ENCODE data around the gene OTOF. TPM values are rescaled to one million over a fixed set of nuclear protein-coding genes. Genes with fewer than 3 reads are reported as not detected.

OTOF gene
- total RNA-seq, 6 experiments from 2014 or later = 0.05 TPM; not detected in 5

GRCh38 chr2:26503231-26503880 lies 25.4 kb upstream of the OTOF start:
- H3K9me3 Mint-ChIP-seq = no peaks in the 10 kb centered on the region
- H3K4me1 Mint-ChIP-seq (ENCODE audit: low read depth) = no peaks in the 10 kb centered on the region
- H3K27ac Mint-ChIP-seq = no peak overlapping the region
- H3K36me3 Mint-ChIP-seq (ENCODE audit: low read depth) = no peaks in the 10 kb centered on the region
- H3K4me3 Mint-ChIP-seq = no peak overlapping the region
- peak; percentile 3 for DNase-seq
- H3K27me3 Mint-ChIP-seq (ENCODE audit: insufficient read depth) = peaks cover 39% of the 10 kb centered on the region
- TF ChIP-seq, protein P1, sequence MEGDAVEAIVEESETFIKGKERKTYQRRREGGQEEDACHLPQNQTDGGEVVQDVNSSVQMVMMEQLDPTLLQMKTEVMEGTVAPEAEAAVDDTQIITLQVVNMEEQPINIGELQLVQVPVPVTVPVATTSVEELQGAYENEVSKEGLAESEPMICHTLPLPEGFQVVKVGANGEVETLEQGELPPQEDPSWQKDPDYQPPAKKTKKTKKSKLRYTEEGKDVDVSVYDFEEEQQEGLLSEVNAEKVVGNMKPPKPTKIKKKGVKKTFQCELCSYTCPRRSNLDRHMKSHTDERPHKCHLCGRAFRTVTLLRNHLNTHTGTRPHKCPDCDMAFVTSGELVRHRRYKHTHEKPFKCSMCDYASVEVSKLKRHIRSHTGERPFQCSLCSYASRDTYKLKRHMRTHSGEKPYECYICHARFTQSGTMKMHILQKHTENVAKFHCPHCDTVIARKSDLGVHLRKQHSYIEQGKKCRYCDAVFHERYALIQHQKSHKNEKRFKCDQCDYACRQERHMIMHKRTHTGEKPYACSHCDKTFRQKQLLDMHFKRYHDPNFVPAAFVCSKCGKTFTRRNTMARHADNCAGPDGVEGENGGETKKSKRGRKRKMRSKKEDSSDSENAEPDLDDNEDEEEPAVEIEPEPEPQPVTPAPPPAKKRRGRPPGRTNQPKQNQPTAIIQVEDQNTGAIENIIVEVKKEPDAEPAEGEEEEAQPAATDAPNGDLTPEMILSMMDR (IDR thresholded peaks at IDR 0.05) = peak; percentile 83

DNA sequence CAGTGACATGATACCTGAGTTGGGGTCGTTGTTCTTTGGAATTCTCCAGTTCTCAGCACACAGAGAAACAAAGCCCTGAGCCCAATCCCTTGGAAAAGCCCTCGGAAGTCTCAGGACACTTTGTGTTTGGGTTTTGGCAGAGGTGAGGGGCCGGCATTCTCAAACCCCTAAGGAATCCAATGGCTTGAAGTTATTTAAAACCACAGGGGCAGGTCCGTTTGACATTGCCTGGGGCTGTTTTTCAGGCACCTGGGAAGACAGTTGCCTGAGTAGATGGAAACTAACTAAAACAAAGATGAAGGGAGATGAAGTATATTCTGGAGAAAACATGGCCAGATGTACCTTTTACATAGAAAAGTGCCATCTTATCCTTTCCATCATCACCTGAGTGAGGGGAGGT lies 22.5 kb upstream of the OTOF start:
- no peak for DNase-seq
- Mint-ChIP-seq H3K27ac (no peak overlapping the region), H3K4me3 (no peak overlapping the region), H3K4me1 (ENCODE audit: low read depth) (no peaks in the 10 kb centered on the region), H3K9me3 (no peaks in the 10 kb centered on the region), H3K27me3 (ENCODE audit: insufficient read depth) (peaks cover 52% of the 10 kb centered on the region), H3K36me3 (ENCODE audit: low read depth) (no peaks in the 10 kb centered on the region)
- TF ChIP-seq, protein P1 (IDR thresholded peaks at IDR 0.05) = no peak

- DNase-seq = no peak
- H3K36me3 Mint-ChIP-seq (ENCODE audit: low read depth) = no peaks in the 10 kb centered on the region
- H3K4me1 Mint-ChIP-seq (ENCODE audit: low read depth) = no peaks in the 10 kb centered on the region
- H3K27ac Mint-ChIP-seq = no peak overlapping the region
- H3K9me3 Mint-ChIP-seq = no peaks in the 10 kb centered on the region
- TF ChIP-seq, protein P1 (IDR thresholded peaks at IDR 0.05) = no peak
- no peak overlapping the region for H3K4me3 Mint-ChIP-seq
- peaks cover 38% of the 10 kb centered on the region for H3K27me3 Mint-ChIP-seq (ENCODE audit: insufficient read depth)
Observed at GRCh38 chr2:26495705-26496297, 17.9 kb upstream of the OTOF start.

GRCh38 chr2:26494891-26495290 lies 17.0 kb upstream of the OTOF start:
- Mint-ChIP-seq H3K4me1 (ENCODE audit: low read depth) (no peaks in the 10 kb centered on the region), H3K27ac (no peak overlapping the region), H3K9me3 (no peaks in the 10 kb centered on the region)

DNA sequence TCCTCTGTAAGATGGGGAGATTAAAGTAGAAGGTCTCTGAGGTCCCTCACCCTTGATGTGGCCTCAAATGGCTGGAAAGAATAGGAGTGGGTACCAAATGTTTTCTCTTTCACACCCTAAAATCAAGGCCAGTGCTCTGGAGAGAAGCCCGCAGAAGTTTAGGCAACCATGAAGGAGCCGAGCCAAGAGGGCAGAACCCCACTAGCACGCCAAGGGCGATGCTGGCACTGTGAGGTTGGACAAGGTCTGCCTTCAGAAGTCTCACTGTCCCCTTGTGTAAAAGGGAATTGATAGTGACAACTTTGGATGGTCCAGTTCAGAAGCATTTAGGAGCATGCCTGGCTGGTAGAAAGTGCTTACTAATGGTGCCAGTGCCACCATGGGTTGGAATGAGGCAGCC lies 16.3 kb upstream of the OTOF start:
- Mint-ChIP-seq H3K36me3 (ENCODE audit: low read depth) (no peaks in the 10 kb centered on the region), H3K4me3 (no peak overlapping the region), H3K27ac (no peak overlapping the region), H3K9me3 (no peaks in the 10 kb centered on the region), H3K4me1 (ENCODE audit: low read depth) (no peaks in the 10 kb centered on the region), H3K27me3 (ENCODE audit: insufficient read depth) (peaks cover 40% of the 10 kb centered on the region)
- DNase-seq = no peak
- TF ChIP-seq, protein P1 (IDR thresholded peaks at IDR 0.05) = no peak

More at GRCh38 chr2:26494891-26495290, 17.0 kb upstream of the OTOF start:
- peaks cover 43% of the 10 kb centered on the region for H3K27me3 Mint-ChIP-seq (ENCODE audit: insufficient read depth)
- H3K4me3 Mint-ChIP-seq = no peak overlapping the region
- DNase-seq = no peak
- TF ChIP-seq, protein P1 (IDR thresholded peaks at IDR 0.05) = no peak
- no peaks in the 10 kb centered on the region for H3K36me3 Mint-ChIP-seq (ENCODE audit: low read depth)
